ENCODE results near the gene UBXN2A. TPM values are rescaled to one million over a fixed set of nuclear protein-coding genes. Genes with fewer than 3 reads are reported as not detected.
"Not testable (repeated sequence)": the region's sequence is repeated elsewhere in the genome, so short reads cannot be mapped to it uniquely, and the experiment has no call there.

The UBXN2A gene
- total RNA-seq, 1 donor from 2014 or later = 30.3 TPM

GRCh38 chr2:24022324-24022974 is 82.2 kb downstream of the UBXN2A start:
- intact Hi-C loops (cut with DNase I) = no loop called here
- ATAC-seq (no peak), DNase-seq (ENCODE audit: low spot score) (no peak)

GRCh38 chr2:24022975-24023575 is 82.8 kb downstream of the UBXN2A start:
- ATAC-seq = no peak
- intact Hi-C loops (cut with DNase I) = no loop called here

GRCh38 chr2:24024018-24024417 is 83.8 kb downstream of the UBXN2A start:
- DNase-seq (ENCODE audit: low spot score) (no peak), ATAC-seq (peak; percentile 45)
- intact Hi-C loops (cut with DNase I) = no loop called here

More at GRCh38 chr2:24022975-24023575, 82.8 kb downstream of the UBXN2A start:
- DNase-seq (ENCODE audit: low spot score) = no peak

- intact Hi-C loops (cut with DNase I) = no loop called here
- ATAC-seq (no peak), DNase-seq (ENCODE audit: low spot score) (no peak)
Measured at GRCh38 chr2:24024996-24025663, 84.9 kb downstream of the UBXN2A start.

GRCh38 chr2:24026233-24026632 is 86.0 kb downstream of the UBXN2A start:
- no peak for DNase-seq (ENCODE audit: low spot score)
- intact Hi-C loops (cut with DNase I) = no loop called here
- ATAC-seq = no peak

GRCh38 chr2:24038786-24039499 is 98.7 kb downstream of the UBXN2A start:
- intact Hi-C loops (cut with DNase I) = no loop called here
- no peak for DNase-seq (ENCODE audit: low spot score)
- ATAC-seq = no peak

- DNase-seq (ENCODE audit: low spot score) = no peak
- no peak for ATAC-seq
- intact Hi-C loops (cut with DNase I) = no loop called here
Measured at GRCh38 chr2:24040511-24040910, 100.2 kb downstream of the UBXN2A start.

- intact Hi-C loops (cut with DNase I); ATAC-seq; DNase-seq (ENCODE audit: low spot score): not testable (repeated sequence)
Measured at GRCh38 chr2:24043133-24043532, 102.9 kb downstream of the UBXN2A start.

- DNase-seq (ENCODE audit: low spot score) (no peak), ATAC-seq (no peak)
- intact Hi-C loops (cut with DNase I) = no loop called here
Measured at GRCh38 chr2:24045511-24046508, 105.5 kb downstream of the UBXN2A start.

GRCh38 chr2:24046599-24046929 is 106.3 kb downstream of the UBXN2A start:
- DNase-seq (ENCODE audit: low spot score) (no peak), ATAC-seq (no peak)
- intact Hi-C loops (cut with DNase I) = no loop called here

GRCh38 chr2:24046930-24047702 is 106.9 kb downstream of the UBXN2A start, which contains the start of gene WDCP:
Gene WDCP, minus strand, starts transcription at chr2:24047391. Its CDS starts 7,897 bp downstream, at chr2:24039494.
- ATAC-seq = peak; percentile 100
- intact Hi-C loops (cut with DNase I) = no loop called here

GRCh38 chr2:24047703-24048033 is 107.4 kb downstream of the UBXN2A start:
- peak; percentile 6 for ATAC-seq
- intact Hi-C loops (cut with DNase I) = no loop called here
- DNase-seq (ENCODE audit: low spot score) = no peak

More at GRCh38 chr2:24046930-24047702, 106.9 kb downstream of the UBXN2A start, which contains the start of gene WDCP:
- DNase-seq (ENCODE audit: low spot score) = peak; percentile 95

- DNase-seq (ENCODE audit: low spot score) = no peak
- no peak for ATAC-seq
- intact Hi-C loops (cut with DNase I) = no loop called here
Measured at GRCh38 chr2:24048769-24049484, 108.7 kb downstream of the UBXN2A start.

- intact Hi-C loops (cut with DNase I) = no loop called here
- ATAC-seq (peak; percentile 2), DNase-seq (ENCODE audit: low spot score) (peak; percentile 72)
Measured at GRCh38 chr2:24049485-24050021, 109.3 kb downstream of the UBXN2A start, which contains the start of gene FKBP1B. Gene FKBP1B, plus strand, starts transcription at chr2:24049741. Its CDS starts 109 bp downstream, at chr2:24049850.

GRCh38 chr2:24050041-24050979 is 110.0 kb downstream of the UBXN2A start:
- ATAC-seq (peak; percentile 3), DNase-seq (ENCODE audit: low spot score) (peak; percentile 70)
- intact Hi-C loops (cut with DNase I) = no loop called here

GRCh38 chr2:24051833-24052232 is 111.6 kb downstream of the UBXN2A start:
- ATAC-seq (no peak), DNase-seq (ENCODE audit: low spot score) (no peak)
- intact Hi-C loops (cut with DNase I) = no loop called here

Measured in sciatic nerve (tissue), 2 donors.